OCI-LY7 (cell line): ENCODE measurements around the gene CHD1. TPM values are rescaled to one million over a fixed set of nuclear protein-coding genes. Genes with fewer than 3 reads are reported as not detected.

Experiments
- BruUV-seq: library from RNA; stranded (reverse); fragments of 400-500 nt; replicated peaks from 2 replicates; lab custom pipeline; 2021; lab: Mats Ljungman, UMichigan
- CTCF ChIA-PET: fragments of 300-600 bp; sonication (Branson Sonifier 250); formaldehyde crosslinking; loops from one replicate; lab custom pipeline; 2022; ENCODE audit warnings: antibody characterized with exemption; ENCODE audit not compliant: unreplicated experiment; lab: Charles Lee
- POLR2A ChIA-PET: fragments of 300-600 bp; sonication (Branson Sonifier 250); formaldehyde crosslinking; loops from one replicate; lab custom pipeline; 2022; ENCODE audit warnings: antibody characterized with exemption; lab: Charles Lee
- DNase-seq: peaks from one replicate; pipeline ENCODE4 v3.0.0-alpha.2; 2015; ENCODE audit warnings: low spot score
- H2AFZ ChIP-seq: fragments of 200-600 bp; sonication (generic), shearing (Covaris generic); 2 replicates; pipeline ENCODE4 v1.6.1; 2014; ENCODE audit warnings: mild to moderate bottlenecking, antibody characterized with exemption, low read length, moderate library complexity
- H3K27ac ChIP-seq: fragments of 200-600 bp; sonication (generic); 2 replicates; pipeline ENCODE4 v1.5.1; 2014; ENCODE audit warnings: mixed run types, low read depth, mild to moderate bottlenecking, moderate library complexity, low read length, inconsistent platforms; ENCODE audit not compliant: poor library complexity, severe bottlenecking
- H3K36me3 ChIP-seq: fragments of 200-600 bp; sonication (generic); 2 replicates; pipeline ENCODE4 v1.6.1; 2014; ENCODE audit warnings: mild to moderate bottlenecking, antibody characterized with exemption, low read length, moderate library complexity, mixed read lengths; ENCODE audit not compliant: insufficient read depth
- H3K4me1 ChIP-seq: fragments of 200-600 bp; sonication (generic); 2 replicates; pipeline ENCODE4 v1.5.1; 2014; ENCODE audit warnings: mild to moderate bottlenecking, low read length; ENCODE audit not compliant: insufficient read depth, poor library complexity, severe bottlenecking
- H3K4me2 ChIP-seq: fragments of 200-600 bp; sonication (generic); 2 replicates; pipeline ENCODE4 v1.6.1; 2014; ENCODE audit warnings: mild to moderate bottlenecking, low read length
- H3K4me3 ChIP-seq: fragments of 200-600 bp; sonication (generic); 2 replicates; pipeline ENCODE4 v1.5.1; 2014; ENCODE audit warnings: mild to moderate bottlenecking, low read depth, low read length; ENCODE audit not compliant: poor library complexity, severe bottlenecking
- H3K79me2 ChIP-seq: fragments of 200-600 bp; sonication (generic); 2 replicates; pipeline ENCODE4 v1.6.1; 2016; ENCODE audit warnings: low read depth, mild to moderate bottlenecking, low read length, moderate library complexity, mixed read lengths; ENCODE audit not compliant: insufficient read depth
- H3K9me2 ChIP-seq: fragments of 200-600 bp; sonication (generic); 2 replicates; pipeline ENCODE4 v1.6.1; 2016; ENCODE audit warnings: mild to moderate bottlenecking, low read length, mixed read lengths; ENCODE audit not compliant: insufficient read depth
- H3K9me3 ChIP-seq: fragments of 200-600 bp; sonication (generic); 2 replicates; pipeline ENCODE4 v1.6.1; 2014; ENCODE audit warnings: mild to moderate bottlenecking, mixed run types, low read length, mixed read lengths
- H4K20me1 ChIP-seq: fragments of 200-600 bp; sonication (generic); 2 replicates; pipeline ENCODE4 v1.6.1; 2014; ENCODE audit warnings: mild to moderate bottlenecking, antibody characterized with exemption, low read length, moderate library complexity, mixed read lengths; ENCODE audit not compliant: insufficient read depth
- EZH2phosphoT487 ChIP-seq: fragments of 200-600 bp; sonication (generic); IDR thresholded peaks from 2 replicates; pipeline ENCODE4 v1.6.1; 2018; ENCODE audit warnings: low read depth, borderline replicate concordance, mild to moderate bottlenecking, mixed run types, antibody characterized with exemption, low read length, moderate library complexity, mixed read lengths
- intact Hi-C: fragments of 100-400 bp; cut with micrococcal nuclease; formaldehyde crosslinking; loops from one replicate; pipeline ENCODE4 v1.10.0; 2022; ENCODE audit not compliant: unreplicated experiment
- total RNA-seq, 2 experiments: library from RNA; depleted of rRNA in 1 of 2; stranded (reverse); fragments of >200 nt in 1 of 2; shearing (Covaris generic) in 1 of 2; gene quantifications; 2 replicates each; pipeline ENCODE4 v1.2.3, GENCODE V29; 2014 to 2022
- TF ChIP-seq, protein P1 (sequence below): fragments of 200-600 bp; sonication (generic); conservative IDR thresholded peaks from 2 replicates; pipeline ENCODE4 v1.5.1; 2014; ENCODE audit warnings: mild to moderate bottlenecking, antibody characterized with exemption, low read length, moderate library complexity, mixed read lengths

CHD1 gene
- total RNA-seq, 2 experiments from 2014 or later = 8.3 to 10.3 TPM

- Histone ChIP-seq H3K79me2 (no peaks in the 10 kb centered on the region), H3K4me1 (no peaks in the 10 kb centered on the region), H3K4me2 (no peak overlapping the region), H3K36me3 (no peaks in the 10 kb centered on the region), H3K27ac (no peak overlapping the region), H2AFZ (no peak overlapping the region), H3K4me3 (no peak overlapping the region), H3K9me3 (no peaks in the 10 kb centered on the region), H4K20me1 (no peaks in the 10 kb centered on the region), H3K9me2 (no peaks in the 10 kb centered on the region)
- BruUV-seq = no TSS peak
- no peak for DNase-seq
- intact Hi-C loops = no loop called here
- POLR2A ChIA-PET = interaction anchor here (3.2 kb wide), 1 partner anchor 13 kb away, joined by 14 read pairs; no protein-coding TSS in a partner anchor
- TF ChIP-seq, protein P1, sequence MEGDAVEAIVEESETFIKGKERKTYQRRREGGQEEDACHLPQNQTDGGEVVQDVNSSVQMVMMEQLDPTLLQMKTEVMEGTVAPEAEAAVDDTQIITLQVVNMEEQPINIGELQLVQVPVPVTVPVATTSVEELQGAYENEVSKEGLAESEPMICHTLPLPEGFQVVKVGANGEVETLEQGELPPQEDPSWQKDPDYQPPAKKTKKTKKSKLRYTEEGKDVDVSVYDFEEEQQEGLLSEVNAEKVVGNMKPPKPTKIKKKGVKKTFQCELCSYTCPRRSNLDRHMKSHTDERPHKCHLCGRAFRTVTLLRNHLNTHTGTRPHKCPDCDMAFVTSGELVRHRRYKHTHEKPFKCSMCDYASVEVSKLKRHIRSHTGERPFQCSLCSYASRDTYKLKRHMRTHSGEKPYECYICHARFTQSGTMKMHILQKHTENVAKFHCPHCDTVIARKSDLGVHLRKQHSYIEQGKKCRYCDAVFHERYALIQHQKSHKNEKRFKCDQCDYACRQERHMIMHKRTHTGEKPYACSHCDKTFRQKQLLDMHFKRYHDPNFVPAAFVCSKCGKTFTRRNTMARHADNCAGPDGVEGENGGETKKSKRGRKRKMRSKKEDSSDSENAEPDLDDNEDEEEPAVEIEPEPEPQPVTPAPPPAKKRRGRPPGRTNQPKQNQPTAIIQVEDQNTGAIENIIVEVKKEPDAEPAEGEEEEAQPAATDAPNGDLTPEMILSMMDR = no peak
- no peak for TF ChIP-seq EZH2phosphoT487
- CTCF ChIA-PET = no interaction called here
Measured at GRCh38 chr5:98865690-98866089, 63.1 kb downstream of the CHD1 start.

DNA sequence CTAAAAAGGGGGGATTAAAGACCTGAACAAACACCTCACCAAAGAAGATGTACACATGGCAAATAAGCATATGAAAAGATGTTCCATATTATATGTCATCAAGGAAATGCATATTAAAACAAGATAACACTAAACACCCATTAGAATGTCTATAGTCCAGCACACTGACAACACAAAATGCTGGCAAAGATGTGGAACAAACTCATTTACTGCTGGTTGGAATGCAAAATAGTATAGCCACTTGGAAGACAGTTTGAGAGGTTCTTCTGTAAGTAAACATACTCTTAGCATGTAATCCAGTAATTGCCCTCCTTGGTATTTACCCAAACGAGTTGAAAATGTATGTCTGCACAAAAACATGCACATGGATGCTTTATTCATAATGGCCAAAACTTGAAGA is 81.8 kb downstream of the CHD1 start:
- no peaks in the 10 kb centered on the region for H3K79me2 ChIP-seq
- H3K4me3 ChIP-seq = no peak overlapping the region
- no peaks in the 10 kb centered on the region for H3K9me2 ChIP-seq
- peaks cover 7% of the 10 kb centered on the region; the same call in 1 of the 2 replicates for H3K9me3 ChIP-seq
- ChIA-PET POLR2A (no interaction called here), CTCF (no interaction called here)
- no peak overlapping the region for H3K4me2 ChIP-seq
- no peak for DNase-seq
- H3K36me3 ChIP-seq = no peaks in the 10 kb centered on the region
- H2AFZ ChIP-seq = no peak overlapping the region
- TF ChIP-seq EZH2phosphoT487 = no peak
- TF ChIP-seq, protein P1 = no peak
- H4K20me1 ChIP-seq = no peaks in the 10 kb centered on the region
- no TSS peak for BruUV-seq
- H3K4me1 ChIP-seq = no peaks in the 10 kb centered on the region
- no peak overlapping the region for H3K27ac ChIP-seq
- intact Hi-C loops = no loop called here

DNA sequence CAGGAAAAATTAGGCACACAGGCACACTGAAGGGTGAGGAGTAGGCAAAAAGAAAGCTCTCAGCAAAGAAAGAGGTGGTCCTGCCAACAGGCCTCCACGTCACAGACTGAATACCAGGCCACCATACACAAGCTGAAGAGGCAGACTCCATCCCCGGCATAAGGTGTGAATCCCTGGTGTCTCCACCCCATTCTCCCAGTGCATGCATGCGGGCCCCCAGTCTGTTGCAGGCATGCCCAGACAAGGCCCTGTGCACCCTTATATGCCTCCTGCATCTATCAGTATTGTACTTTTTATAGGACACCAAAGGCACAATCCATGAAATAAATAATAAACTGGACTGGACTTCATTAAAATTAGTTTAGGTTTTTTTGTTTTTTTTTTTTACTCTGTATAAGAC is 82.3 kb downstream of the CHD1 start:
- Histone ChIP-seq H3K9me2 (no peaks in the 10 kb centered on the region), H3K4me3 (no peak overlapping the region), H3K36me3 (no peaks in the 10 kb centered on the region), H3K27ac (no peak overlapping the region), H3K4me2 (no peak overlapping the region), H4K20me1 (no peaks in the 10 kb centered on the region), H3K4me1 (no peaks in the 10 kb centered on the region), H2AFZ (no peak overlapping the region), H3K9me3 (peaks cover 7% of the 10 kb centered on the region; the same call in 1 of the 2 replicates), H3K79me2 (no peaks in the 10 kb centered on the region)
- DNase-seq = no peak
- intact Hi-C loops = no loop called here
- TF ChIP-seq EZH2phosphoT487 = no peak
- TF ChIP-seq, protein P1 = no peak
- no TSS peak for BruUV-seq
- ChIA-PET POLR2A (no interaction called here), CTCF (no interaction called here)
